Inflammatory macrophage treated with lipopolysaccharide for 4 hours (primary cell): ENCODE measurements around the gene LZTFL1.

Experiments
- DNase-seq: peaks from one replicate; pipeline ENCODE4 v3.0.0-alpha.2; 2020

The LZTFL1 gene

GRCh38 chr3:45782381-45782780, 59.5 kb downstream of the LZTFL1 start:
- DNase-seq, result no peak

DNA sequence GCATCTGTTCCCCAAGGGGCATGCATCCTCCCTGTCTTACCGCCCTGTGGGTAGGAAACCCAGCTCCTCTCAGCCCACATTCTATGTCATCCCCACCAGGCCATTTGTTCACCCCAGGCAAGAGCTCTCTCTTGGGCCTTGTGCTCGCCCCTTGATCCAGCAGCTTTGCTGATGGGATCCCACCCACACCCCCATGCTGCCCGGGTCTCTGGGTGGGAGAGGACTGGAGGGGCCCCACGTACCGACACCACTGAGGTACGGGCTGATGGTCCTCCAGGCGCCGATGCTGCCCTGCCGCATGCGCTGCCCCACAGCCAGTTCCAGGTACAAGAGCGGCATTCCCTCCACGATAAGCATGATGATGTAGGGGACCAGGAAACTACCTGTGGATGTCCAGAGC, 60.1 kb downstream of the LZTFL1 start:
- no peak for DNase-seq

GRCh38 chr3:45781271-45781670, 60.6 kb downstream of the LZTFL1 start:
- no peak for DNase-seq

- DNase-seq, result no peak
These were observed 61.9 kb downstream of the LZTFL1 start for GRCh38 chr3:45779746-45780735.

DNA sequence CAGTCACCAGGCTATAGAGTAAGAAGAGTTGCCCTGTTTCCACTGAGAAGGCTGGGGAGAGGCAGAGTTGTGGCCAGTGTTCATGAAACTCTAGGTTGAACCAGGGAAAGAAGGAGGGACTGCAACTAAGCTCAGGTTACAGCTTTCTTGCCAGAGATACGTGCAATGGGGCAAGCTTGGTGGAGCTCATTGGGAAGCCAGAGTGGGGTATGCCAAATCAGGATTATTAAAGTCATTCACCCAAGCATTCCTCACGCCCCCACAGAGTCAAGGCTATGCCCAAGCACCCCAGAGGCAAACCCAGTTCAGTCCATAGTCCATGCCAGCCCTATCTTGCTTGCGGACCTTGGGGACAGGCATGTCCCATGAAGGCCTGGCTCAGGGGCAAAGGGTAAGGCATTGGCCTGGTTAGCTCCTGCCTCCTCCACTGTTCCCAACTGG, 63.1 kb downstream of the LZTFL1 start:
- no peak for DNase-seq

DNA sequence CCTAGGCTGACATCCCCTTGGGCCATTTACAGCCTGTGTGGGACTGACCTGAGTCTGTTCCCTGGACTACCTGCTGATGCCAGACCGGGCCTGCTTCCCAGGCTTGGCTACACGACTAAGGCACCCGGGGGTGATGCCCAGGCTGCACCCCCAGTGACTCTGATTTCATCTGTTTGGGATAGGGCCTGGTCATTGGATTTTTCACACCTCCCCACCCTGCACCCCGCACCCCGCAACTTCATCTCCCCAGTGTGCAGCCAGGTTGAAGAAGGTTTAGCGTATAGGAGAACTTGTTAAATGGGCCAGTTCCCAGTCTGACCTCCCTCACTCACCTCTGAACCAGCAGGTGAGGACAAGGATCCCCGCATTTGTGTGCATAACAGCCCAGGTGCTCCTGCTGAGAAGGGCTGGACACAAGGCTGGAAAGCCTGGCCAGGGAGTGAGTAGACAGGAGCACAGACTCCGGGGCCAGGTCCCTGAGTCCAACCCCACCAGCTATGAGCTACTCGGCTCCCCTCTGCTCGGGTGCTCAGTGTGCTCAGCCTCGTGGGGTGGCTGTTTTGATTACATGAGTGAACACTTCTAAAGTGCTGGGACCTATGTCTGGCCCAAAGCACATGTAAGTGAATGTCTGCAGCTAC, 64.1 kb downstream of the LZTFL1 start:
- no peak for DNase-seq

DNA sequence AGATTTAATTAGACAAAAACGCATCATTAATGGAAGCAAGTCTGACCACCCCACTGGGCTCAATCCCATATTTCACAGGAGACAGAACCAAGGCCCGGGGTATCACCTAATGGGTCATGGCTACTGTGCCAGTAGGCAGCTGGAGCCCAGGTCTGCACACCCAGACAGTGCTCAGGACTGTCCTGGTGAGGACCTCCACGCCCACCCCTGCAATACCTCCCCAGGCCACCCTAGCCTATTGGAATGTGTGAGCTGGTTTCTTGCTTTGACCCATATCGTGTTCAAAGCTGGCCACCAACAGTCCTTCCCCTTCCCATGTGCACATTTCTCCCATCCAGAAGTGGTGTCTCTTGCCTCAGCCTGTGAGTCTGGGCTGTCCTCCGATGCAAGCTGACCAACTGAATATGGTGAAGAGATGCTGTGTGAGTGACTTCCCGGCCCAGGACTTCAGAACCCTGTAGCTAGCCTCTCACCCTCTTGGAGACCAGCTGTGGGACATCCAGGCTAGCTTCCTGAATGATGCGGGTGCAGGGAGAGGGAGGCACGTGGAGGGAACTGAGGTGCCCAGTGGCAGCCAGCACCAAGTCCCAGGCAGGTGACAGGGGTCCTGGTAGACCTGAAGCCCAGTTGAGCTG, 64.7 kb downstream of the LZTFL1 start:
- no peak for DNase-seq

DNA sequence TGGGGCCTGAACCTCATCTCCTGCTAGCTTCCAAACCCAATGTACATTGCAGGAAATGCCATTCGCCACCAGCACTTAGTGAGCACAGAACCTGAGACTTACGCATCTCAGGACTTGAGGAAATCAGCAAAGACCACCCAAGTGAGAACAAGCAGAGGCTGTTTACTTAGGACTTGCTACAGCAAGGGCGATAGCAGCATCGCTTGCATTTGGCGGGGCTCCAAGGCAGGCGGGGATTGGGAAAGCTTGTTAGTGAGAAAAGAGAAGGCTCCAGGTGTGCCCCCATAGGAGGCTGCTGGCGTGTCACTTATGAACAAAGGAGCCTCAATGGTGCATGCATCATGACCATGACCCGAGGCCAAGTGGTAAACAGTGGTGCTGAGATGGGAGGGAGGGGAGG, 65.3 kb downstream of the LZTFL1 start:
- DNase-seq, result no peak

GRCh38 chr3:45776301-45776595, 65.7 kb downstream of the LZTFL1 start:
- DNase-seq, result no peak

- DNase-seq, result no peak
These were observed 66.2 kb downstream of the LZTFL1 start for GRCh38 chr3:45775571-45776300.

- no peak for DNase-seq
These were observed 67.1 kb downstream of the LZTFL1 start for GRCh38 chr3:45774581-45775521.

GRCh38 chr3:45773714-45774449, 68.0 kb downstream of the LZTFL1 start:
- DNase-seq, result no peak
